Sciatic nerve (tissue), 2 donors: ENCODE measurements around the gene KSR2. TPM values are rescaled to one million over a fixed set of nuclear protein-coding genes. Genes with fewer than 3 reads are reported as not detected.

Experiments used
- ATAC-seq: fragments of 200-7000 bp; cut with Tn5 transposase; one replicate; pipeline ENCODE4 v1.9.1; 2020; ENCODE audit warnings: mild to moderate bottlenecking, moderate library complexity
- DNase-seq: peaks from one replicate; pipeline ENCODE4 v3.0.0-alpha.2; 2020; ENCODE audit warnings: low spot score
- intact Hi-C: fragments of 100-400 bp; cut with DNase I; formaldehyde crosslinking; loops from one replicate; pipeline ENCODE4 v1.14.2; 2022
- total RNA-seq: library from RNA; stranded (reverse); fragmentation: NEBNext Ultra II Directional; extraction: Animal tissue kit (Norgen Biotek cat#: 25700); gene quantifications from one replicate; pipeline ENCODE4 v1.2.1, GENCODE V29; 2021
- donor health status: DM: no; HTN: no; CAD: no.
- donor health status: DM: no; HTN: no; CAD: no.

KSR2 gene
- total RNA-seq, 1 donor from 2014 or later = not detected

DNA sequence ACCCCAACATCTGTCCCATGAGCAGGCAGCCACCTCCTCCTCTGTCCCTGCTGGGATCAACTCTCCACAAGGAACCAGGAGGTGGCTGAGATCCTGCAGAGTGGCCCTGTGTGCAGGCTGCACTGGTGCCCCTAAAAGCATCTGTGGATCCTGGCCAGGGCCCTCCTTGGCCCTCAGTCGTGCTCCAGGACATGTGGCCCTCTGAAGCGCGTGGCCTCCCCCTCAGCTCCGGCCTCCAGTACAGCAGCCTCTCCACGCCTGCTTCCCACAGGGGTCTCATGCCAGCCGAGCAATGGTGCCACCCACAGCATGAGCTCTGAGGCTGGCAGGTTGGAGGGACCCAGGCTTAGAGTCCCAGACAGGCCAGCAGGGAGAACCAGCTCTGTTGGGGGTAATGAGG lies 530.0 kb downstream of the KSR2 start:
- intact Hi-C loops = no loop called here
- ATAC-seq (no peak), DNase-seq (no peak)

DNA sequence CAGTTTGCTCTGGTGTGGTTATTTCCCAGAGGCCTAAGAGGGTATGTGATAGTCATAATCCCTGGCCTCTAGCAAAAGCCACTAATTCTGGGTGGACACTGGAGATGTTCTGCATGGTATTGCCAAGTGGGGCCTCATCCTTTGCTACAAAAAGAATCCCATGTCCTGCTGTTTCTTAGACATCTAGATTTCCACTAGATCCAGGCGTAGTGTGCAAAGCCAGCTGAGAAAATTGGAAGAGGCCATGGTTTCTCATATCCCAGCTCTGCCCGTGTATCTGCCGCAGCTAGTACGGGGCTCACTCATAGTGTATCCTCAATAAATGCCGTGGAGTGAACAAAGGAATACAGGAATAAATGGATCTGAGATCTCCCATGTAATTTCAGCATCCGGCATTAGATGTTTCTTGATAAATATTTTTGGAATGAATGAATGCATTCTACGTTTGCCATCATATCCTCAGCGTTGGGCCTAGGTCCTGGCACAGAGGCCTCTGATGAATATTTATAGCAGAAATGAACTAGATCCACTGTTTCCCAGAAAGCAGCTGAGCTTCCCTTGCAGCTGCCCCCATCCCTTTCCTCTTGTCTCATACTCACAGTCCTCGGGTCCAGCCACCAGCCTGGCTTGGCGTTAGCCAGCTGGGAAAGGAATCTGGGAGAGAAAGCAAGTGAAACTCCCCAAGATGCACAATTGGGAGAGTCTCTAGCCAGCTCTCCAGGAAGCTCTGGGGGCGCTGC lies 531.1 kb downstream of the KSR2 start:
- DNase-seq (no peak), ATAC-seq (no peak)
- intact Hi-C loops = no loop called here

DNA sequence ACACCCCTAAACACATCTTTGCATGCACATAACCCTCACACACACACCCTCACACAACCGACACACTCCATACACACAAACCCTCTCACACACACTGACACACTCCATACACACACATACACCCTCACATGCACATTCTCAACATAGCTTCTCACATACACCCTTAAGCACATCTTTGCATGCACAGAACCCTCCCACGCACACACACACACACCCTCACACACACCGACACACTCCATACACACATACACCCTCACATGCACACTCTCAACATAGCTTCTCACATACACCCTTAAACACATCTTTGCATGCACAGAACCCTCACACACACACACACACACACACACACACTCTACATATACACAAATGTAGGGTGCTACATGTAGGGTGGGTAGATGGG lies 534.9 kb downstream of the KSR2 start:
- ATAC-seq (no peak), DNase-seq (no peak)
- intact Hi-C loops = no loop called here

- no peak for ATAC-seq
- no peak for DNase-seq
- intact Hi-C loops = no loop called here
Observed at GRCh38 chr12:117430246-117430645, 538.5 kb downstream of the KSR2 start.

DNA sequence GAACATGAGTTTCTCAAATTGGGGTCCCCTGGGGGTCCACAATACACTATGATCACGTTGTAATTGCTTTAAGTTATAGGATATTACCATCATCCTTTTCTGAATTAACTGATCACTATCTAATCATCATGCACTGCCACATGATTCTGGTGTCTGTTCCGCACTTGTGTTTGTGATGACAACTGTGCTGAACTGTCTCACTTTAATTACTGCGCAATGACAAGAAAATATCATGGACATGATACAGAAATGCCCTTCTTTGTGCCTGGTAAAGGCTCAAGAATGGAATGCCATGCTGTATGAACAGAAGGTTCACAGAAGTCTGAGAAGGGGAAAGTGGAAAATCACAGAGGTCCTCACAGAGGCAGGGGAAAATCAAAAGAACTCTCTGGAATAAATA lies 541.6 kb downstream of the KSR2 start:
- ATAC-seq (no peak), DNase-seq (no peak)
- intact Hi-C loops = no loop called here

DNA sequence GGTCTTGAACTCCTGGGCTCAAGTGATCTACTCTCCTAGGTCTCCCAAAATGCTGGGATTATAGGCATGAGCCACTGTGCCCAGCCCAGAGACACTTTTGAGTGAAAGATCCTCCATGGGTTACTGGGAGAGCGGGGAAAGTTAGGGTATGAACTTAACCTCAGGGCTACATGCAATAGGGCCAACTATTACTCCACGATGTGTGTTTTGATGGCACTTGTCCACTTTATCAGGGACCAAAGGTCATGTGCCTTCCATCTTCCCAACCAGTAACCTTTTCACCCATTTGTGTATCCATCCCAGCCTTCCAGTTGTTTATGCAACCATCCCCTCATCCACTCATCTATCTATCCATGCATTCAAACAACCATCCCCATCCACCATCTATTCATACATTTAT lies 546.8 kb downstream of the KSR2 start:
- no peak for DNase-seq
- ATAC-seq = no peak
- intact Hi-C loops = no loop called here

DNA sequence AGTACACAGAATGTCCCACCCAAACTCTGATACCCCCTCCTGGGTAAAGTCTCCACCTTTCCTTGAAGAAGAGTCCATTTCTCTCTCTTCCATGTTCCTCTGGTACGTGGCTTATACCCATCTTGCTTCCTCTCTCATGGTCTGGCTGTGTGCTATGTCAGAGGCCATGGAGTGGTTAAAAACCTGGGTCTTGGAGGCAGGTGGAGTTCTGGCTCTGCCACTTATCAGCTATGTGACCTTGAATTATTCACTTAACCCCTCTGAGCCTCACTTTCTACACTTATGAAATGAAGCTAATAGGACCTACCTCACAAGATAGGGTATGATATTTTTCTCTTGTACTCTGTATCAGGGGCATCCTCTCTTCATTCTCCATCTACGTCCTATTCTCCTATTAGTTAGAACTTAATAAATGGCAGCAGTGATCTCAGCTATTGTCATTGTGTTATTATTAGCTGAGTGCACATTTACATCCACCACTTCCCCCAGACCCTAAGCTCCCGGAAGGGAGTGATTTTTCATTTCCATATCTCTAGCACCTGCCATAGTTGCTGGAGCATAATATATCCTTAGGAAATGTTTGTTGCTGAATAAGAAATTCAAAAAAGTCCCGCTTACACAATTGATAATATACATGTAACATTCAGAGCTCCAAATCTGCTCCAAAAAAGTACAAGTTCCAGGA lies 547.6 kb downstream of the KSR2 start:
- intact Hi-C loops = no loop called here
- DNase-seq (no peak), ATAC-seq (no peak)

- intact Hi-C loops = no loop called here
- DNase-seq = no peak
Observed at GRCh38 chr12:117417004-117417403, 551.8 kb downstream of the KSR2 start.

DNA sequence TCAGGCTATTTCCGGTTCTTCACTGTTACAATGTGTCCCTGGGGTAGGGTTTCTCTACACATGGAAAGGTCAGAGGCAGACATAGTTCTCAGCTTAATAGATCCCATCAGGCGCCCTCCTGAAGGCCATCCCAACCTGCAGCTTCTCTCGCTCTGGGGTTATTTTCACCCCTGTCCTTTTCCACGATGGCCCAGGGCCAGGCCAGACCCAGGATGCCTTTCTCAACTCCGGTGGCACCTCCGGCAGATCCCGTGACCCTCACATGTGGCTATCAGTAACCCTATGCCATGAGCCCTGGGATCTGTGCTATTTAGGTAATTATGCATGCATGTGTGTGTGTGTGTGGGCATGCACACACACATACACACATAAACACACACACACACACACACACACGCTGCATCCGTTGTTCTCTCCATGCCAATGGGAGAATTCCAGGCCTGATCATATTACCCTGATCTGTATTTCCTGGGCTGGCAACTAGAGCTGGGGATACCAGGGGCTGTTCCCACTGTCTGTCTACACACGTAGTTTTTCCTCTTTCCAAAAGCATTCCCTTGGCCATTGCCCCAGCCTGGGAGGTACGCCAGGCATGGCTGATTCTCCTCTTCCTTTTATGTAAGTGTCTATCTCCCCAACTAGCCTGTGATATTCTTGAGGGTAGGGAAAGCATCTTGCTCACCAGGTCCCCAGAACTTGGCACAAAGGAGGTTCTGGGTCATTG lies 556.2 kb downstream of the KSR2 start:
- DNase-seq = no peak
- intact Hi-C loops = no loop called here
- ATAC-seq = no peak

More at GRCh38 chr12:117417004-117417403, 551.8 kb downstream of the KSR2 start:
- no peak for ATAC-seq

DNA sequence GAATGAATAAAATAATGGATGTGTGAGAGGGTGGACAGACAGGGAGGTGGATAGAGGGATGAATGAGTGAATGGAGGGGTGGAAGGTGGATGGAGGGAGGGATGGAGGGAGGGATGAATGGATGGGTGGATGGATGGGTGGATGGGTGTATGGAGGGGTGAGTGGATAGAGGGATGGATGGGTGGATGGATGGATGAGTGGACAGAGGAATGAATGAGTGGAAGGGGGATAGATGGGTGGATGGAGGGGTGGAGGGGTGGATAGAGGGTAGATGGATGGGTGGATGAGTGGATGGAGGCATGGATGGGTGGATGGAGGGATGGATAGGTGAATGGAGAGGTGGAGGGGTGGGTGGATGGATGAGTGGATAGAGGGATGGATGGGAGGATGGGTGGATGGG lies 559.5 kb downstream of the KSR2 start:
- intact Hi-C loops = no loop called here
- ATAC-seq (no peak), DNase-seq (no peak)

- DNase-seq = no peak
- ATAC-seq = peak; percentile 64
- intact Hi-C loops = no loop called here
Observed at GRCh38 chr12:117408161-117408791, 560.5 kb downstream of the KSR2 start.

- intact Hi-C loops = no loop called here
- ATAC-seq = no peak
Observed at GRCh38 chr12:117404940-117405339, 563.9 kb downstream of the KSR2 start.

GRCh38 chr12:117404203-117404853 lies 564.5 kb downstream of the KSR2 start:
- DNase-seq (no peak), ATAC-seq (no peak)
- intact Hi-C loops = no loop called here

More at GRCh38 chr12:117404940-117405339, 563.9 kb downstream of the KSR2 start:
- no peak for DNase-seq

DNA sequence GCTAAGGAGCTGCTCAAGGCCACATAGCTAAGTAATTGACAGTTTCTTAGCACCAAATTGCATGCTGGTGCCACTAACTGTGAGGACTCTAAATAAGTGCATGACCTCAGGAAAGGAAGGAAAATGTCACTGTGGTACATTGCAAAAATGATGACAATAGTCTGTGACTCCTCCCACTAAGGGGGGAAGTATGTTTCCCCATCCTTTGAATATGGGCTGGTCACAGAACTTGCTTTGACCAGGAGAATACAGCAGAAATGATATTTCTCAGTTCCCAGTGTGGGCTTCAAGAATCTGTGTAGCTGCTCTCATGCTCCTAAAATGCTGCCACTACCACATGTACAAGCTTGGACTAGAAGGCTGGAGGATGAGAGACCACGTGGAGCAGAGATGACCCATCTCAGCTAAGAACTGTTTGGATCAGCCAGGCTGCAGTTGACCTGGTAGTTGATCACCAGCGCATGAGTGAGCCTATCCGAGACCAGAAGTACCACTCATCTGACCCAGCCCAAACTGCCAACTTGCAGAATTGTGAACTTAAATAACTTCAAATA lies 565.1 kb downstream of the KSR2 start:
- intact Hi-C loops = no loop called here
- ATAC-seq = no peak
- DNase-seq = no peak

Other genes starting within 250 kb of the KSR2 start
- gene RFC5, start 47.7 kb upstream of the KSR2 start, total RNA-seq = 11.2 TPM
- 62.5 TPM for gene WSB2, start 92.2 kb upstream of the KSR2 start, total RNA-seq
- 31.8 TPM for gene VSIG10, start 135.0 kb upstream of the KSR2 start, total RNA-seq
- 337 TPM for gene PEBP1, start 167.1 kb upstream of the KSR2 start, total RNA-seq